Mucosa of rectum (tissue), 2 donors: ENCODE measurements around the gene HES1.

Source experiments
- H3K27ac ChIP-seq, 2 donors: one replicate each; pipeline ENCODE4 v1.7.0; 2013; ENCODE audit warnings: inconsistent platforms in 2 of 2, low read depth in 2 of 2, low read length in 2 of 2
- H3K27me3 ChIP-seq, 2 donors: one replicate each; pipeline ENCODE4 v1.7.0; 2013; ENCODE audit warnings: low read length in 2 of 2; ENCODE audit not compliant: control insufficient read depth in 2 of 2, insufficient read depth in 2 of 2
- H3K36me3 ChIP-seq, 2 donors: one replicate each; pipeline ENCODE4 v1.7.0; 2013; ENCODE audit warnings: low read length in 2 of 2; ENCODE audit not compliant: control insufficient read depth in 2 of 2, insufficient read depth in 2 of 2
- H3K4me1 ChIP-seq, 2 donors: one replicate each; pipeline ENCODE4 v1.7.0; 2013; ENCODE audit warnings: low read length in 2 of 2, mild to moderate bottlenecking in 1 of 2; ENCODE audit not compliant: control insufficient read depth in 2 of 2, insufficient read depth in 2 of 2
- H3K4me3 ChIP-seq, 2 donors: one replicate each; pipeline ENCODE4 v1.7.0; 2013; ENCODE audit warnings: low read length in 2 of 2
- H3K9ac ChIP-seq, 2 donors: one replicate each; pipeline ENCODE4 v1.7.0; 2013; ENCODE audit warnings: low read length in 2 of 2, low read depth in 1 of 2, mild to moderate bottlenecking in 1 of 2
- H3K9me3 ChIP-seq, 2 donors: one replicate each; pipeline ENCODE4 v1.7.0; 2013; ENCODE audit warnings: low read length in 2 of 2; ENCODE audit not compliant: control insufficient read depth in 2 of 2
- donor health status: healthy.
- donor health status: Normal muscosa, but diverticular disease.

Gene HES1

DNA sequence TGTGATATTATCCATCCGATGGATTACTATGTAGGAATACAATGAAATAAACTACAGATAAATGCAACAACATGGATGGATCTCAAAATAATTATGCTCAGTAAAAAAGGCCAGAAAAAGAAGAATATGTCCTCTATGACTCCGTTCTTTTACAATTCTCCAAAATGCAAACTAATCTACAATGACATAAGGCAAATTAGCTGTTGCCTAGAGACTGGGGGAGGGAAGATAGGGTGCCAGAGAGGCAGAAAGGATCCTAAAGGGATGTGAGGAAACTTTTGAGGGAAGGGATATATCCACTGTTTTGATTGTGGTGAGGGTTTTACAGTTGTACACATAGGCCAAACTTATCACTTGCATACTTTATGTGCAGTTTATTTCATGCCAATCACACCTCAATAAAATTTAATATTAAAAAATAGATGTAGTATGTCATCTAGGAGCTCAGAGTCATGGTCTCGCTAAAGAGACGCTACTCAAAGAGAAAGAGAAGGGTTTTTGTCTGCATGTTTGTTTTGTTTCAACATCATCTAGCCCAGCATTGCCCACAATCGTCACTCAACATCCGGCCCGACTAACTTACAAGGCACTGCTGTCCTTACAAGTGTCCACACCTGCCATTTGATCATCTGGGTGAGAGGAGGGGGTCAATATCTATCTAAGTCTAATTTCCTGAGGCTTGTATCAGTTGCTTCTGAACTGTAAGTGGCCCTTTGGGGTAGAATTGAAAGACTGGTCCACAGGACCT is 29.5 kb downstream of the HES1 start:
- Histone ChIP-seq H3K9ac (no peak overlapping the region), H3K9me3 (no peaks in the 10 kb centered on the region), H3K27ac (no peak overlapping the region), H3K4me3 (no peak overlapping the region), H3K36me3 (no peaks in the 10 kb centered on the region), H3K4me1 (peaks cover 12 to 24% of the 10 kb centered on the region in 2 donors), H3K27me3 (no peaks in the 10 kb centered on the region)

DNA sequence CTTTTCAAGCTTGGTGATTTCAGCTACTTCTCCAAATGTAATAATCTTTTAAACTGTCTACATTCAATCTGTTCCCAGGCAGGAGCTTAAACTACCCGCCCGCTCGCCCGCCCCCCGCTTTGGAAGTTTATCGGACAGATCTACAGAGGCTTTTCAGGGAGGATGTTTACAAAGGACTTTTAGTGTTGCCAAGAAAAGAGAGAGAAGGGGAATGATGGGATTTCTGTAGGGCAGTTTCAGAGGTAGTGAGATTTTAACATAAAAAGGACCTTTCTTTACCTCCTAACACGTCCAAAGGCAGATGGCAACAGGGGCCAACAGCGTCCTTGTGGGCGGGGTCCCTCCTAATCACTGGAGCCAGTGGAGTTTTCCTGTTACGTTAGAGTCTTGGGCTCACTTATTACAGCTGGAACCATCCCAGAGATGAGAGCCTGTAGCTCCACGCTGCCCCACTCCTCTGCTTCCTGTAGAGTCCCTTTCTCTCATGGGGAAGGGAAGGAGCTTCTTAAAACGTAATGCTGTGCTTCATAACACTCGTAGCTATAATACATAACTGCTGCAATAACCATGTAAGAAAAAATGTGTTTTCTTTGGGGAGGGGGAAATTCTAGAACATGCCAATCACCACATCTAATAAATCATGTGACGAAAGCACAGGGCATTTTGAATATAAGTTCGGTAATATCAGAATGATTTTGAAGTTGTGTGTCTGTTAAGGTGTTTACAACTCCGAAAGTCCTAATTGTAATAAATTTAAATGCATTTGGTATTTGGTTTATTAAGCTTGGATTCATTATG is 30.9 kb downstream of the HES1 start:
- peak overlapping the region in 1 of 2 donors; percentile 24 for H3K27ac ChIP-seq
- no peak overlapping the region for H3K9ac ChIP-seq
- no peaks in the 10 kb centered on the region for H3K36me3 ChIP-seq
- no peaks in the 10 kb centered on the region for H3K27me3 ChIP-seq
- peaks cover 10 to 12% of the 10 kb centered on the region in 2 donors for H3K4me1 ChIP-seq
- H3K9me3 ChIP-seq: no peaks in the 10 kb centered on the region
- no peak overlapping the region for H3K4me3 ChIP-seq

DNA sequence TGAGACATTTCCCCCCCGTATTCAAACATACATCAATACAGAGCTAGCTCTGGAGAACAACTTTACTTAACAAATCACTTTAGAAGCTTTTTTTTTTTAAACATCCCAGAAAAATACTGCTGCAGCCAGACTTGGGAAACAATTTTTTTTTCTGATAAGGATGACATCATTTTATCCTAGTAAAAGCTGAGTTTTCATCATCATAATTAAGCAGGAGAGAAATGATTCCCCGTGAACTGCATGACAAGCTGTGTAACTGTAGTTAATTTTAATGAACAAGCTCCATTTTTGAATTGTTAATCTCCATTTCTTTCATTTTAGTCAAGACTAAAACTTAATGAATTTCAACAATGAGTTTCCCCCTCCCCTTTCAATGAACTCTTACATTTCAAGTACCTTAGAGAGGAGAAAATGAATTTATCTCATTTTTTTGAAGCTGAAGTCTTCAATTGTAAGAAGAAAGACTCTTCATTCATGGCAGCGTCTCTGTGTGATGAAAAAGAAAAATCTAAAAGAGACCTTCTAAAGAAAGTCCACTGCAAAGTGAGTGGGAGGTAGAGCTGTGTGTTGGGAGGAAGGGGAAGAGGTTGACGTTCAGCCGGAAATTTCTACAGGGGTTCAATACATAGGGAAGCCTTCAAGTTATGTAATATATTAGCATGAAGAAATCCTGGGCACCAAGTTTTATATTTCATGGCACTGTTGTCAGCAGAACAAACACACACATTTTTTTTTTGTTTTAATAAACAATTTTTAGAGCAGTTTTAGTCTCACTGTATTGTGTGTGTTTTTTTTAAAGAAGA is 31.7 kb downstream of the HES1 start:
- Histone ChIP-seq H3K36me3 (no peaks in the 10 kb centered on the region), H3K27ac (no peak overlapping the region), H3K4me3 (no peak overlapping the region), H3K9ac (no peak overlapping the region), H3K9me3 (no peaks in the 10 kb centered on the region), H3K27me3 (no peaks in the 10 kb centered on the region), H3K4me1 (peaks cover 10 to 12% of the 10 kb centered on the region in 2 donors)

DNA sequence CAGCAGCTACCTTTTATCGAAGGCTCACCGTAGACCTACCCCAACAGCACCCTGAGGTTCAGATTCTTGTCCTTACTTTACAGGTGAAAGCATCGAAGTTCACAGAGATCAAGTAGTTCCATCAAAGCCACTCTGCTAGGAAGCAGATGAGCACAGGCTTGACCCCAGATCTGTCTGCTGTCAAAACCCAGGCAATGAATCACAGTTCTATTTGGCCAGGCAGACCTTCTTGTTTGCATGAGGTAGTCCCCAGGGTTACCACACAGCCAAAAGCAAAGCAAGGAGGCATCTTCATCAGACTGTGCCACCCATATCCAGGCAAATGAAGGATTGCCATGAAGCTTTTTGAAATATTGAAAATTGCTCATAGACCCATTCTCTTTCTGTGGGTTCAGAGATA is 33.0 kb downstream of the HES1 start:
- Histone ChIP-seq H3K4me1 (peaks cover 0 to 6% of the 10 kb centered on the region in 2 donors), H3K27me3 (no peaks in the 10 kb centered on the region), H3K9ac (no peak overlapping the region), H3K27ac (no peak overlapping the region), H3K9me3 (no peaks in the 10 kb centered on the region), H3K36me3 (no peaks in the 10 kb centered on the region), H3K4me3 (no peak overlapping the region)

DNA sequence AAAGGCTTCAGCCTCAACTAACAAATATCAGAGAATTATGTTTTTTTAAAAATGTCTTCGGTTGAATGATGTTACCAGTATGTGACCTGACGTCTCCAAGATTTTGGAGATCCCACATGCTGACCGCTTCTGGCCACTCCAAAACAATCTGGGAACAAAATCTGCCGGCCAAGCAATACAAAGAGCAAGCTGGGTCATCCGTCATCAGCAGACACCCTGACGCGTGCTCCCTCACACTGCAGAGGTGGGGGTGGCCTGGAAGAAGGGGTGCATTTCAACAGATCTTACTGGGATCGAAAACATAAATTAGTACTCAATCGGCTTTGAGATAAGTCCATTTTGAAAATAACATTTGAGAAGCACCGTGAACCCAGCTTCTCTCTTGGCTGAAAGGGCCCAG is 33.6 kb downstream of the HES1 start:
- peaks cover 0 to 6% of the 10 kb centered on the region in 2 donors for H3K4me1 ChIP-seq
- H3K9me3 ChIP-seq: no peaks in the 10 kb centered on the region
- no peak overlapping the region for H3K9ac ChIP-seq

DNA sequence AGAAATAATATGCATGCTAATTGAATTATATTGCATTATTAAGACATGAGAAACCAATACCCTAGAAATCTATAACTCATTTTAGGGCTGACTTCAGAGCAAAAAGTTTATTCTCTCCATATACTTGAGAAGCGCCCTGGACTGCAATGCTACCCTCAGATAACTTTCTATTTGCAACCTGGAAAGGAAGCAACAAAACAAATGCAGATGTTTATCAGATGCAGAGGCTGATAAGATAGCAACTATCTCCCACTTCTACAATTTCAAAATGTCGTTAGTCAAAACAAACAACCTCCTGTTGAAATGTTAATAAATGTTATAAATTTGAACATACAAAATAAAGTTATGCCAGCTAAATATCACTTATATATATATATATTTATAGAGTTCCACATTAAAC is 34.8 kb downstream of the HES1 start:
- Histone ChIP-seq H3K27me3 (no peaks in the 10 kb centered on the region), H3K27ac (no peak overlapping the region), H3K4me1 (peaks cover 0 to 6% of the 10 kb centered on the region in 2 donors), H3K36me3 (no peaks in the 10 kb centered on the region), H3K9ac (no peak overlapping the region), H3K9me3 (no peaks in the 10 kb centered on the region), H3K4me3 (no peak overlapping the region)

More for the DNA sequence above, 33.6 kb downstream of the HES1 start:
- no peaks in the 10 kb centered on the region for H3K36me3 ChIP-seq
- H3K4me3 ChIP-seq: no peak overlapping the region
- H3K27ac ChIP-seq: no peak overlapping the region
- no peaks in the 10 kb centered on the region for H3K27me3 ChIP-seq

DNA sequence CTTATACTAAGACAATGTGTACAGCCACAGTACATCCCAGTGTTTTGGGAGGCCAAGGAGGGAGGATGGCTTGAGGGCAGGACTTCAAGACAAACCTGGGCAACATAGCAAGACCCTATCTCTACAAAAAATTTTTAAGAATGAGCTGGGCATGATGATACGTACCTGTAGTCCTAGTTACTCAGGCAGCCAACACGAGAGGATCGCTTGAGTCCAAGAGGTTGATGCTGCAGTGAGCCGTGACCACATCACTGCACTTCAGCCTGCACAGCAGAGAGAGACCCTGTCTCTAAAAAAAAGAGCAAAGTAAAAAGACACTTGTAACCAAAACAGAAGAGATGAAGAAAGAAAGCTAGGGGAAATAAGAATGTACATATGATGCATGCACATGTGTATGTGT is 38.5 kb downstream of the HES1 start:
- Histone ChIP-seq H3K4me3 (no peak overlapping the region), H3K9me3 (no peaks in the 10 kb centered on the region), H3K27ac (no peak overlapping the region), H3K9ac (no peak overlapping the region), H3K27me3 (no peaks in the 10 kb centered on the region), H3K4me1 (no peaks in the 10 kb centered on the region), H3K36me3 (no peaks in the 10 kb centered on the region)

DNA sequence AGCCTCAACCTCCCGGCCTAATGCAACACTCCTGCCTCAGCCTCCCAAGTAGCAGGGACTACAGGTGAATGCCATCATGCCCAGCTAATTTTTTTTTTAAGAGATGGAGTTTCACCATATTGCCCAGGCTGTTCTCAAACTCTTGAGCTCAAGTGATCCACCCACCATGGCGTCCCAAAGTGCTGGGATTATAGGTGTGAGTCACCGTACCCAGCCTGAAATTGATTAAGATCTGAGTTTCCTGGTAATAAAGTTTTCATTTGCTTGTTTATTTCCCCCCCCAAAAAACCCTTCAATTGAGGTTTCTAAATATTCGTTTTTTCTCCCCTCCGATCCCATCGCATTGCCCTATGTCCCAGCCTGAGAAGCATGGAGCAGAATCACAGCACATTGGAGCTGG is 39.0 kb downstream of the HES1 start:
- Histone ChIP-seq H3K27ac (no peak overlapping the region), H3K9me3 (no peaks in the 10 kb centered on the region), H3K9ac (no peak overlapping the region), H3K4me1 (no peaks in the 10 kb centered on the region), H3K4me3 (no peak overlapping the region), H3K27me3 (no peaks in the 10 kb centered on the region), H3K36me3 (no peaks in the 10 kb centered on the region)

DNA sequence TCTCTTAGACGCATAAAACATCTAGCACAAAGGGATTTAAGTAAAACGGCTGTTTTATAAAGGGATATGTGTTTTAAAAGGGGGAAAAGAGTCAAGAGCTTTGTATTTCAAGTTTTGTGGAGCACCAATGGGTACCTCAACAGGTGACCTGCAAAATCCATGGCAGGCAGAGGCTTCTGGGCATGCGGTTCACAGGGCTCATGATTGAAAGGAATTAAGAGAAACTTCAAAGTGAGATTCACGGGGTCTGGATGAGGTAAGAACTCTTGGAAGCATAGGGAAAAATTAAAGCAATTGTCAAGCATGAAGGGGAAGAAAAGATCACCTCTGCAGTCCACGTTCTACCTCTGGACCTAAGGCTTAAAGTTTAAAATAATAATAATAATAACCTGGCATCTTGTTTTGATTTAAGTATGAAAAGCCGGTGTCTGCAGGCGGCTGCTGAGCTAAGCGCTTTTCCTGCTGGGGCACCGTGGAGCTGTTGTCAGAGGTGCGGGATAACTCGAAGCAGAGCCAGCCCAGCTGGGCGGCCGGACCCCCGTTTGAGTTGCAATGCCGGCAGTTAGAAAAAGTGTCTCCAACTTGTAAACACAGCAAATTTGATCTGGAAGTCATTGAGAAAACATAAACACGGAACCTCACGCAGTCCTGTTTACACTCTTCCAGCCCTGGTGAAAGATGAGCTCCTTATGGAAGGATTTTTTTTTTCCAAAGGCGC is 40.5 kb downstream of the HES1 start:
- H3K9me3 ChIP-seq: no peaks in the 10 kb centered on the region

More for the DNA sequence above, 40.5 kb downstream of the HES1 start:
- Histone ChIP-seq H3K9ac (no peak overlapping the region), H3K4me3 (no peak overlapping the region), H3K27ac (no peak overlapping the region), H3K36me3 (no peaks in the 10 kb centered on the region), H3K4me1 (no peaks in the 10 kb centered on the region), H3K27me3 (no peaks in the 10 kb centered on the region)
